B cell (primary cell): ENCODE results near the gene EML6. TPM values are rescaled to one million over a fixed set of nuclear protein-coding genes. Genes with fewer than 3 reads are reported as not detected.

ENCODE experiments used
- ATAC-seq: fragments of 200-7000 bp; cut with Tn5 transposase; one replicate; pipeline ENCODE4 v1.10.0; 2021; ENCODE audit warnings: low read depth, mild to moderate bottlenecking, moderate number of reproducible peaks, moderate library complexity
- CTCF ChIA-PET: fragments of 350-600 bp; sonication (Branson Sonifier 250); formaldehyde crosslinking; loops from one replicate; lab custom pipeline; 2021; ENCODE audit warnings: antibody characterized with exemption, inconsistent platforms; lab: Charles Lee
- POLR2A ChIA-PET: fragments of 350-600 bp; sonication (Branson Sonifier 250); formaldehyde crosslinking; loops from one replicate; lab custom pipeline; 2021; ENCODE audit warnings: antibody characterized with exemption; lab: Charles Lee
- DNase-seq: peaks from one replicate; pipeline ENCODE4 v3.0.0; 2013
- H2AFZ ChIP-seq: 2 replicates; pipeline ENCODE4 v1.6.1; 2012; ENCODE audit warnings: mild to moderate bottlenecking, low read depth, low read length; ENCODE audit not compliant: insufficient read depth, poor library complexity, severe bottlenecking
- H3K27ac ChIP-seq, 2 donors: 1 replicate in 1 of 2; 2 replicates in 1 of 2; pipeline ENCODE4 v1.5.1; 2012 to 2013; ENCODE audit warnings: low read length in 2 of 2, mild to moderate bottlenecking in 2 of 2, moderate library complexity in 1 of 2
- H3K27me3 ChIP-seq, 4 experiments: fragments of 200-600 bp in 1 of 4; sonication (generic) in 1 of 4; replicated peaks in 1 of 4; 1 replicate in 2 of 4; 2 replicates in 2 of 4; pipeline versions ENCODE4 v1.6.1 to v1.7.0; 2013 to 2016; ENCODE audit warnings: low read length in 3 of 4, mild to moderate bottlenecking in 2 of 4, mixed read lengths in 1 of 4, moderate library complexity in 1 of 4; ENCODE audit not compliant: insufficient read depth in 4 of 4, control insufficient read depth in 3 of 4; ENCODE audit errors: control extremely low read depth in 1 of 4
- H3K36me3 ChIP-seq, 2 experiments: replicated peaks in 1 of 2; 1 replicate in 1 of 2; 2 replicates in 1 of 2; pipeline versions ENCODE4 v1.6.1 to v1.7.1; 2013; ENCODE audit warnings: low read length in 1 of 2; ENCODE audit not compliant: insufficient read depth in 2 of 2, control insufficient read depth in 1 of 2; ENCODE audit errors: control extremely low read depth in 1 of 2, extremely low read depth in 1 of 2
- H3K4me1 ChIP-seq, 2 donors: fragments of 200-600 bp in 1 of 2; sonication (generic) in 1 of 2; 1 replicate in 1 of 2; 2 replicates in 1 of 2; pipeline versions ENCODE4 v1.5.1 to v1.6.1; 2013 to 2017; ENCODE audit warnings: low read length in 2 of 2; ENCODE audit not compliant: control insufficient read depth in 2 of 2, insufficient read depth in 2 of 2
- H3K4me2 ChIP-seq: replicated peaks from 2 replicates; pipeline ENCODE3; 2012; ENCODE audit warnings: mild to moderate bottlenecking, low read depth, low read length; ENCODE audit not compliant: poor library complexity, severe bottlenecking
- H3K4me3 ChIP-seq, 5 experiments: fragments of 200-600 bp in 1 of 5; sonication (generic) in 1 of 5; 1 replicate in 3 of 5; 2 replicates in 2 of 5; pipeline versions ENCODE4 v1.5.1 to v1.7.0; 2011 to 2016; ENCODE audit warnings: low read length in 4 of 5, mild to moderate bottlenecking in 4 of 5, low read depth in 2 of 5, control low read depth in 1 of 5, moderate library complexity in 1 of 5; ENCODE audit not compliant: insufficient read depth in 1 of 5; ENCODE audit errors: control extremely low read depth in 1 of 5, extremely low read depth in 1 of 5
- H3K79me2 ChIP-seq: fragments of 200-600 bp; sonication (generic); one replicate; pipeline ENCODE4 v1.6.0; 2016; ENCODE audit warnings: low read length; ENCODE audit not compliant: control insufficient read depth, insufficient read depth
- H3K9ac ChIP-seq: fragments of 200-600 bp; sonication (generic); 2 replicates; pipeline ENCODE4 v1.6.1; 2017; ENCODE audit warnings: mild to moderate bottlenecking, low read length, moderate library complexity
- H3K9me3 ChIP-seq, 3 donors: one replicate each; pipeline versions ENCODE4 v1.6.1 to v1.7.1; 2013; ENCODE audit warnings: low read length in 2 of 3; ENCODE audit not compliant: control insufficient read depth in 2 of 3, insufficient read depth in 1 of 3; ENCODE audit errors: control extremely low read depth in 1 of 3
- H4K20me1 ChIP-seq: 2 replicates; pipeline ENCODE4 v1.6.0; 2012; ENCODE audit warnings: mild to moderate bottlenecking, low read length; ENCODE audit not compliant: insufficient read depth, control insufficient read depth, poor library complexity, severe bottlenecking
- H3K27ac Mint-ChIP-seq: one replicate; pipeline ENCODE4 v1.8.0; 2021; ENCODE audit warnings: mixed read lengths
- H3K27me3 Mint-ChIP-seq: one replicate; pipeline ENCODE4 v1.8.0; 2021; ENCODE audit warnings: mixed read lengths
- H3K4me1 Mint-ChIP-seq: one replicate; pipeline ENCODE4 v1.8.0; 2021; ENCODE audit warnings: mixed read lengths
- H3K4me3 Mint-ChIP-seq: one replicate; pipeline ENCODE4 v1.8.0; 2021; ENCODE audit warnings: mixed read lengths
- H3K9me3 Mint-ChIP-seq: one replicate; pipeline ENCODE4 v1.8.0; 2022; ENCODE audit warnings: mixed read lengths; ENCODE audit not compliant: insufficient read depth
- CTCF ChIP-seq: fragments of 200-600 bp; IDR thresholded peaks from one replicate; pipeline ENCODE4 v1.8.0; 2022; ENCODE audit warnings: antibody characterized with exemption, mild to moderate bottlenecking
- EZH2 ChIP-seq: IDR thresholded peaks from 2 replicates; pipeline ENCODE4 v1.6.1; 2012; ENCODE audit warnings: borderline replicate concordance, low read depth, mild to moderate bottlenecking, moderate library complexity, low read length; ENCODE audit not compliant: insufficient read depth, poor library complexity, severe bottlenecking
- WGBS: methylation state at CpG from one replicate; pipeline ENCODE4 v1.1.5; 2013; ENCODE audit warnings: missing lambda C conversion rate; ENCODE audit not compliant: insufficient coverage; 5-methylcytosine and 5-hydroxymethylcytosine counted together
- intact Hi-C: fragments of 100-400 bp; cut with micrococcal nuclease; formaldehyde crosslinking; loops from one replicate; pipeline ENCODE4 v1.10.0; 2022
- polyA plus RNA-seq: library from polyadenylated mRNA; depleted of rRNA; stranded (reverse); fragments of >200 nt; gene quantifications from 2 replicates; pipeline ENCODE4 v1.2.3, GENCODE V29; 2012
- total RNA-seq, 2 donors: library from RNA; stranded (reverse); fragments of 120-200 nt in 1 of 2; gene quantifications; 1 replicate in 1 of 2; 2 replicates in 1 of 2; pipeline versions ENCODE4 v1.2.3 to v1.2.4, GENCODE V29; 2013 to 2022

EML6 gene
- total and polyA plus RNA-seq, 2 donors (not counting 1 experiment from before 2014, with no cell fraction given), result 42.5 to 53.7 TPM

- TF ChIP-seq EZH2, result no peak
- no peak for TF ChIP-seq CTCF
- ATAC-seq (peak; percentile 25), DNase-seq (no peak)
- intact Hi-C loops, result loop anchor here (5.0 kb wide), 1 partner anchor 423 kb away; no protein-coding TSS in a partner anchor
- ChIA-PET CTCF (interaction anchor here (0.8 to 14.5 kb wide), 9 partner anchors 9 to 903 kb away, joined by 3 to 190 read pairs (median 4); no protein-coding TSS in a partner anchor), POLR2A (no interaction called here)
- H3K79me2 ChIP-seq, result peaks cover 100% of the 10 kb centered on the region
- 10% methylated on average over 2 of the region's 7 CpGs for WGBS
- Mint-ChIP-seq H3K4me3 (peak overlapping the region; percentile 91), H3K4me1 (peaks cover 65% of the 10 kb centered on the region), H3K27ac (peak overlapping the region; percentile 55), H3K9me3 (no peaks in the 10 kb centered on the region), H3K27me3 (no peaks in the 10 kb centered on the region)
- peaks cover 19 to 43% of the 10 kb centered on the region in 2 donors for H3K4me1 ChIP-seq
- H4K20me1 ChIP-seq, result peaks cover 31% of the 10 kb centered on the region
- peak overlapping the region; percentile 65 for H3K4me2 ChIP-seq
- peaks cover 0 to 2% of the 10 kb centered on the region in 2 experiments for H3K36me3 ChIP-seq
- peak overlapping the region in 1 of 2 donors; percentile 73 for H3K27ac ChIP-seq
- peak overlapping the region; percentile 46 for H3K9ac ChIP-seq
- H3K9me3 ChIP-seq, result no peaks in the 10 kb centered on the region
- H2AFZ ChIP-seq, result peak overlapping the region; percentile 11
- no peaks in the 10 kb centered on the region for H3K27me3 ChIP-seq
- peak overlapping the region; percentile 2 to 48 (median 38) for H3K4me3 ChIP-seq
Measured at GRCh38 chr2:55009277-55010060, 286.0 kb downstream of the EML6 start.

GRCh38 chr2:55010149-55010591, 286.7 kb downstream of the EML6 start:
- no peak for TF ChIP-seq EZH2
- TF ChIP-seq CTCF, result no peak
- Histone ChIP-seq H3K4me2 (peak overlapping the region; percentile 65), H3K4me3 (peak overlapping the region; percentile 2 to 48 (median 38)), H3K27me3 (no peaks in the 10 kb centered on the region), H3K9me3 (no peaks in the 10 kb centered on the region), H2AFZ (peak overlapping the region; percentile 11), H3K36me3 (peaks cover 0 to under 1% of the 10 kb centered on the region in 2 experiments), H3K27ac (peak overlapping the region; percentile 1 to 73), H3K9ac (peak overlapping the region; percentile 46), H3K79me2 (peaks cover 100% of the 10 kb centered on the region), H3K4me1 (peaks cover 19 to 43% of the 10 kb centered on the region in 2 donors), H4K20me1 (peaks cover 24% of the 10 kb centered on the region)
- ChIA-PET CTCF (interaction anchor here (0.6 to 14.5 kb wide), 11 partner anchors 8 to 1134 kb away, joined by 3 to 190 read pairs (median 4); no protein-coding TSS in a partner anchor), POLR2A (no interaction called here)
- intact Hi-C loops, result loop anchor here (5.0 kb wide), 1 partner anchor 422 kb away; no protein-coding TSS in a partner anchor
- Mint-ChIP-seq H3K27me3 (no peaks in the 10 kb centered on the region), H3K4me1 (peaks cover 63% of the 10 kb centered on the region), H3K4me3 (peak overlapping the region; percentile 91), H3K9me3 (no peaks in the 10 kb centered on the region), H3K27ac (peak overlapping the region; percentile 55)
- ATAC-seq, result peak; percentile 95
- WGBS, result 0% methylated on average over 3 of the region's 5 CpGs
- peak; percentile 78 for DNase-seq
